Caco-2 (cell line): ENCODE results near the gene PLEKHA5. TPM values are rescaled to one million over a fixed set of nuclear protein-coding genes. Genes with fewer than 3 reads are reported as not detected.
A peak's percentile ranks its signal among the peaks of the same experiment; 100 is the strongest.

ENCODE experiments used
- BruUV-seq: library from RNA; stranded (reverse); fragments of 400-500 nt; replicated peaks from 2 replicates; lab custom pipeline; 2021; lab: Mats Ljungman, UMichigan
- CTCF ChIA-PET: fragments of 300-600 bp; sonication (Branson Sonifier 250); formaldehyde crosslinking; loops from one replicate; lab custom pipeline; 2022; ENCODE audit warnings: antibody characterized with exemption; lab: Charles Lee
- POLR2A ChIA-PET: fragments of 300-600 bp; sonication (Branson Sonifier 250); formaldehyde crosslinking; loops from one replicate; lab custom pipeline; 2022; ENCODE audit warnings: antibody characterized with exemption; lab: Charles Lee
- DNase-seq, 2 experiments: peaks; one replicate each; pipeline versions ENCODE4 v3.0.0 to v3.0.0-alpha.2; 2020 to 2022
- H3K27me3 ChIP-seq: replicated peaks from 2 replicates; pipeline ENCODE4 v1.6.0; 2011; ENCODE audit warnings: low read length; ENCODE audit not compliant: control insufficient read depth, insufficient read depth
- H3K36me3 ChIP-seq: 2 replicates; pipeline ENCODE4 v1.5.1; 2011; ENCODE audit warnings: low read length; ENCODE audit not compliant: control insufficient read depth, insufficient read depth
- H3K4me1 ChIP-seq: fragments of 250-450 bp; sonication (Bioruptor Pico); 2 replicates; pipeline ENCODE4 v1.5.1; 2020; ENCODE audit warnings: mild to moderate bottlenecking
- H3K4me3 ChIP-seq: 2 replicates; pipeline ENCODE4 v1.5.1; 2011; ENCODE audit warnings: low read depth, mild to moderate bottlenecking, control low read depth, low read length
- H3K9me3 ChIP-seq: fragments of 250-450 bp; sonication (Bioruptor Pico); 2 replicates; pipeline ENCODE4 v1.5.1; 2020; ENCODE audit warnings: mild to moderate bottlenecking, moderate library complexity
- H3K27ac Mint-ChIP-seq: one replicate; pipeline ENCODE4 v1.8.0; 2022; ENCODE audit warnings: mixed read lengths; ENCODE audit not compliant: unreplicated experiment
- H3K27me3 Mint-ChIP-seq: one replicate; pipeline ENCODE4 v1.8.0; 2022; ENCODE audit warnings: mixed read lengths; ENCODE audit not compliant: insufficient read depth, unreplicated experiment
- H3K36me3 Mint-ChIP-seq: one replicate; pipeline ENCODE4 v1.8.0; 2022; ENCODE audit warnings: mild to moderate bottlenecking, mixed read lengths; ENCODE audit not compliant: insufficient read depth, unreplicated experiment
- H3K4me1 Mint-ChIP-seq: one replicate; pipeline ENCODE4 v1.8.0; 2022; ENCODE audit warnings: low read depth, mixed read lengths; ENCODE audit not compliant: unreplicated experiment
- H3K4me3 Mint-ChIP-seq: one replicate; pipeline ENCODE4 v1.8.0; 2022; ENCODE audit warnings: mild to moderate bottlenecking, moderate library complexity, mixed read lengths; ENCODE audit not compliant: unreplicated experiment
- H3K9me3 Mint-ChIP-seq: one replicate; pipeline ENCODE4 v1.8.0; 2022; ENCODE audit warnings: mixed read lengths; ENCODE audit not compliant: unreplicated experiment
- intact Hi-C: fragments of 100-400 bp; cut with micrococcal nuclease; formaldehyde crosslinking; loops from one replicate; pipeline ENCODE4 v1.10.0; 2022; ENCODE audit not compliant: unreplicated experiment
- total RNA-seq: library from RNA; stranded (reverse); gene quantifications from 2 replicates; pipeline ENCODE4 v1.2.3, GENCODE V29; 2022
- TF ChIP-seq, protein P1 (sequence below), 2 experiments: fragments of 200-600 bp in 1 of 2; IDR thresholded peaks; 1 replicate in 1 of 2; 2 replicates in 1 of 2; pipeline versions ENCODE4 v1.5.1 to v1.8.0; 2011 to 2022; ENCODE audit warnings: antibody characterized with exemption in 1 of 2, control low read depth in 1 of 2, inconsistent platforms in 1 of 2, low read depth in 1 of 2, low read length in 1 of 2, mild to moderate bottlenecking in 1 of 2, moderate library complexity in 1 of 2; ENCODE audit not compliant: insufficient read depth in 1 of 2, severe bottlenecking in 1 of 2, unreplicated experiment in 1 of 2

The PLEKHA5 gene
- total RNA-seq, 1 experiment from 2014 or later: 69.1 TPM

DNA sequence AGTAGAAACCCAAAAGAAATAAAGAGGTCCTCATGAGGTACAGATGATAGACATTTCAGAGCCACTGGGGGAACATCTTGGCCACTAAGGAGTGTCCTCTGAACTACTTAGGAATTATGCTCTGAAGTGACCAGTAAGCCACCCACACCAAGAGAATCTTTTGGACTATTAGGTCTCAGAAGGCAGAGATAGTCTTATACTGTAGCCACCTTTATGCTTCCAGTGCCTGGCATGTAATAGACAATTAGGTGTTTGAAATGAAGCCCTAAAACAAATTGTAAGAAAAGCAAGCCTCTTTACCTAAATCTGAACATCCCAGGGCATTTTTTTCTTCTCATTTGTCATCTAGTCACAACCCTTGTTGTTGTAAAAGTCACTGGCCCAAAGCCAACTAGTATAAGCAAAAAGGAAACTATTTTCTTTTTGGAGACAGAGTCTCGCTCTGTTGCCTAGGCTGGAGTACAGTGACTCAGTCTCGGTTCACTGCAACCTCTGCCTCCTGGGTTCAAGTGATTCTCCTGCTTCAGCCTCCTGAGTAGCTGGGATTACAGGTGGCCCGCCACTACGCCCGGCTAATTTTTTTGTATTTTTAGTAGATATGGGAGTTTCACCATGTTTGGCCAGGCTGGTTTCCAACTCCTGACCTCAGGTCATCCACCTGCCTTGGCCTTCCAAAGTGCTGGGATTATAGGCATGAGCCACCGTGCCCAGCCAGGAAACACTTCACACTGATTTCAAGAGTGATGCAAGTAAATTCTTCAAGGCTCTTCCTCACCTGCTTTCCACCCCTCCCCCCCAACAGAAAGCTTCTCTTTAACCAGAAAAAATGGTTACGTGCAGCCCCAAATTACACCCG lies 11.1 kb downstream of the PLEKHA5 start:
- CTCF ChIA-PET: no interaction called here
- POLR2A ChIA-PET: no interaction called here
- BruUV-seq: no TSS peak
- Mint-ChIP-seq H3K4me1 (peaks cover 55% of the 10 kb centered on the region), H3K27ac (no peak overlapping the region), H3K27me3 (no peaks in the 10 kb centered on the region), H3K9me3 (no peaks in the 10 kb centered on the region), H3K36me3 (peaks cover 17% of the 10 kb centered on the region), H3K4me3 (no peak overlapping the region)
- H3K27me3 ChIP-seq: no peaks in the 10 kb centered on the region
- no peak overlapping the region for H3K4me3 ChIP-seq
- DNase-seq: no peak
- intact Hi-C loops: no loop called here
- TF ChIP-seq, protein P1, sequence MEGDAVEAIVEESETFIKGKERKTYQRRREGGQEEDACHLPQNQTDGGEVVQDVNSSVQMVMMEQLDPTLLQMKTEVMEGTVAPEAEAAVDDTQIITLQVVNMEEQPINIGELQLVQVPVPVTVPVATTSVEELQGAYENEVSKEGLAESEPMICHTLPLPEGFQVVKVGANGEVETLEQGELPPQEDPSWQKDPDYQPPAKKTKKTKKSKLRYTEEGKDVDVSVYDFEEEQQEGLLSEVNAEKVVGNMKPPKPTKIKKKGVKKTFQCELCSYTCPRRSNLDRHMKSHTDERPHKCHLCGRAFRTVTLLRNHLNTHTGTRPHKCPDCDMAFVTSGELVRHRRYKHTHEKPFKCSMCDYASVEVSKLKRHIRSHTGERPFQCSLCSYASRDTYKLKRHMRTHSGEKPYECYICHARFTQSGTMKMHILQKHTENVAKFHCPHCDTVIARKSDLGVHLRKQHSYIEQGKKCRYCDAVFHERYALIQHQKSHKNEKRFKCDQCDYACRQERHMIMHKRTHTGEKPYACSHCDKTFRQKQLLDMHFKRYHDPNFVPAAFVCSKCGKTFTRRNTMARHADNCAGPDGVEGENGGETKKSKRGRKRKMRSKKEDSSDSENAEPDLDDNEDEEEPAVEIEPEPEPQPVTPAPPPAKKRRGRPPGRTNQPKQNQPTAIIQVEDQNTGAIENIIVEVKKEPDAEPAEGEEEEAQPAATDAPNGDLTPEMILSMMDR (IDR thresholded peaks at IDR 0.05; ENCODE audit: insufficient read depth in 1 of 2, low read depth in 1 of 2, low read length in 1 of 2, severe bottlenecking in 1 of 2, unreplicated experiment in 1 of 2): no peak
- H3K9me3 ChIP-seq: no peaks in the 10 kb centered on the region
- H3K36me3 ChIP-seq: no peaks in the 10 kb centered on the region; the same call in 1 of the 2 replicates
- peaks cover 41% of the 10 kb centered on the region for H3K4me1 ChIP-seq

DNA sequence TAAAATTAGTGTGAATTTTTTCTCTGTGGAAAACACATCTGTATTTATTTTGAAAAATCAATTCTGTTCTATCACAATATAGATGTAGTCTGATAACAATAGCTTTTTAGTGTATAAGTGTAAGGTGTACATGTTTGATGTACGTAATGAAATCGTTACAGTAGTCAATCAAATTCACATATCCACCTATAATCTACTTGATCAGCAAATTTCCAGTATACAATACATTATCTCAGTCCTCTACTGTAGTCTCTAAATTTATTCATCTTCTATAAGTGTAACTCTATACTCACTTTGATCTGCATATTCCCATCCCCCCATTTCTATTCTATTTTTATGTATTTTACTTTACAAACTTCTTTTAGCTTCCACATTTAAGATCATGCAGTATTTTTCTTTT lies 13.0 kb downstream of the PLEKHA5 start:
- H3K36me3 ChIP-seq: no peaks in the 10 kb centered on the region; the same call in 1 of the 2 replicates
- Mint-ChIP-seq H3K27ac (no peak overlapping the region), H3K9me3 (no peaks in the 10 kb centered on the region), H3K36me3 (peaks cover 18% of the 10 kb centered on the region), H3K4me3 (no peak overlapping the region), H3K4me1 (peaks cover 53% of the 10 kb centered on the region), H3K27me3 (no peaks in the 10 kb centered on the region)
- no peaks in the 10 kb centered on the region for H3K27me3 ChIP-seq
- TF ChIP-seq, protein P1 (IDR thresholded peaks at IDR 0.05; ENCODE audit: insufficient read depth in 1 of 2, low read depth in 1 of 2, low read length in 1 of 2, severe bottlenecking in 1 of 2, unreplicated experiment in 1 of 2): no peak
- POLR2A ChIA-PET: no interaction called here
- no peak for DNase-seq
- H3K4me3 ChIP-seq: no peak overlapping the region
- no peaks in the 10 kb centered on the region for H3K9me3 ChIP-seq
- H3K4me1 ChIP-seq: peaks cover 47% of the 10 kb centered on the region
- intact Hi-C loops: no loop called here
- BruUV-seq: no TSS peak
- CTCF ChIA-PET: no interaction called here

DNA sequence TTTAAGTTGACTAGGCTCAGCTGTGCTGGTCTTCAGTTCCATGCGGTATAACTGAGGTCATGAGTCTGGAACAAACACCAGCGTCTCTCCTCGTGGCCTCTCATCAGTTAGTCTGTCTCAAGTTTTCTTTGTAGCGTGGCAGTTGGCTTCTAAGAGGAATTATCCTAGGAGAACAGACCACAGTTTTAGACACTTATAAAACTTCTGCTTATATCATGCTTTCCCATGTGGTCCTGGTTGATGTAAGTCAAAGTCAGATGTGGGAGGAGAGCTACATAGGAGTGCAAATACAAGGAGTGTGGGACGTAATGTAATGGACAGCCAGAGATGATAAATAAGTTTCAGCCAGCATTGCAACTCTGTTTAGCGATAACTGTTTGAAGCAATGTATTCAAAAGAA lies 14.8 kb downstream of the PLEKHA5 start:
- DNase-seq: no peak
- H3K4me3 ChIP-seq: no peak overlapping the region
- BruUV-seq: no TSS peak
- H3K9me3 ChIP-seq: no peaks in the 10 kb centered on the region
- intact Hi-C loops: loop anchor here (2.0 kb wide), 1 partner anchor 43 kb away; no protein-coding TSS in a partner anchor
- H3K9me3 Mint-ChIP-seq: no peaks in the 10 kb centered on the region
- ChIA-PET POLR2A (no interaction called here), CTCF (no interaction called here)
- no peaks in the 10 kb centered on the region for H3K27me3 Mint-ChIP-seq
- peaks cover 39% of the 10 kb centered on the region for H3K4me1 ChIP-seq
- H3K4me1 Mint-ChIP-seq: peaks cover 35% of the 10 kb centered on the region
- TF ChIP-seq, protein P1 (IDR thresholded peaks at IDR 0.05; ENCODE audit: insufficient read depth in 1 of 2, low read depth in 1 of 2, low read length in 1 of 2, severe bottlenecking in 1 of 2, unreplicated experiment in 1 of 2): no peak
- H3K27me3 ChIP-seq: no peaks in the 10 kb centered on the region
- H3K36me3 ChIP-seq: no peaks in the 10 kb centered on the region; the same call in none of the 2 replicates
- peak overlapping the region; percentile 28 for H3K27ac Mint-ChIP-seq
- H3K36me3 Mint-ChIP-seq: peaks cover 23% of the 10 kb centered on the region
- H3K4me3 Mint-ChIP-seq: peak overlapping the region; percentile 30
